ENCODE data around the gene GKN2.

DNA sequence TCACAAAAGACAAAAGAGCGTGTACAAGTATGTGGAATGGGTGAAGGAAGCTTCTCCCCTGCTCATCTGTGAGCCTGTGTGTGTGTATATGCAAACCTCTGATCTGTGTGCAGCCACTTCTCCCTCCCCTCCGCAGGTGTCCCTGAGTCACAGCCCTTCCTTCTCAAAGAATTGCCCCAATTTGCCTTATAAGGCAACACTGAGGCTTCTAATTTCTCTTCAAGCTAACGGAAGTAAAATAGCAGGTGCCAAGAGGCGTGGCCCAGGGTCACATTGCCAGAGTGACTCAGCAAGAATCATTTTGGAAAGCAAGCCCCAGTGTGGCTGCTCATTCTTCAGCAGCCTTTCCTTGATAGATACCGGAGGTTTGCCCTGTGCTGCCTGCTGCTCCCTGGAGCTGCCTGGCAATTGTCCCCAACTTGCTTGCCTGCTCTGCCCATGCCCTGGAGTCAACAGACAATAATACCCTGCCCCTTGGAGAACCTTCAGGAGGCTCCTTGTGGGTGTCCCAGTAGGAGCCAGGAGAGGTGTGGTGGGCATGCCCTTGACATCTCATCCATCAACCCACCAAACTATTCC is 44.2 kb downstream of the GKN2 start:
- TF ChIP-seq, protein P1, sequence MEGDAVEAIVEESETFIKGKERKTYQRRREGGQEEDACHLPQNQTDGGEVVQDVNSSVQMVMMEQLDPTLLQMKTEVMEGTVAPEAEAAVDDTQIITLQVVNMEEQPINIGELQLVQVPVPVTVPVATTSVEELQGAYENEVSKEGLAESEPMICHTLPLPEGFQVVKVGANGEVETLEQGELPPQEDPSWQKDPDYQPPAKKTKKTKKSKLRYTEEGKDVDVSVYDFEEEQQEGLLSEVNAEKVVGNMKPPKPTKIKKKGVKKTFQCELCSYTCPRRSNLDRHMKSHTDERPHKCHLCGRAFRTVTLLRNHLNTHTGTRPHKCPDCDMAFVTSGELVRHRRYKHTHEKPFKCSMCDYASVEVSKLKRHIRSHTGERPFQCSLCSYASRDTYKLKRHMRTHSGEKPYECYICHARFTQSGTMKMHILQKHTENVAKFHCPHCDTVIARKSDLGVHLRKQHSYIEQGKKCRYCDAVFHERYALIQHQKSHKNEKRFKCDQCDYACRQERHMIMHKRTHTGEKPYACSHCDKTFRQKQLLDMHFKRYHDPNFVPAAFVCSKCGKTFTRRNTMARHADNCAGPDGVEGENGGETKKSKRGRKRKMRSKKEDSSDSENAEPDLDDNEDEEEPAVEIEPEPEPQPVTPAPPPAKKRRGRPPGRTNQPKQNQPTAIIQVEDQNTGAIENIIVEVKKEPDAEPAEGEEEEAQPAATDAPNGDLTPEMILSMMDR (tag by site-specific recombination; IDR thresholded peaks at IDR 0.05) = no peak
- TF ChIP-seq TCF7L2 (IDR thresholded peaks at IDR 0.05; ENCODE audit: borderline replicate concordance, low read depth, low read length) = no peak
- TF ChIP-seq ZNF623 (tag by site-specific recombination; IDR thresholded peaks at IDR 0.05) = no peak
- TF ChIP-seq ZNF48 (tag by site-specific recombination; IDR thresholded peaks at IDR 0.05) = no peak
- no peak for TF ChIP-seq ZNF768 (tag by site-specific recombination; IDR thresholded peaks at IDR 0.05)
- no peak for TF ChIP-seq ZNF354C (tag by site-specific recombination; IDR thresholded peaks at IDR 0.05; ENCODE audit: borderline replicate concordance, low read depth)
- no peak for TF ChIP-seq ZNF510 (tag by site-specific recombination; IDR thresholded peaks at IDR 0.05; ENCODE audit: insufficient replicate concordance)
- no peak for TF ChIP-seq ZNF629 (tag by site-specific recombination; IDR thresholded peaks at IDR 0.05)
- TF ChIP-seq ZNF292 (tag by site-specific recombination; IDR thresholded peaks at IDR 0.05; ENCODE audit: borderline replicate concordance, low read depth) = no peak
